Naive thymus-derived CD4-positive, alpha-beta T cell (primary cell): ENCODE measurements around the gene HCCS. TPM values are rescaled to one million over a fixed set of nuclear protein-coding genes. Genes with fewer than 3 reads are reported as not detected.

Experiments
- ATAC-seq: fragments of 150-1000 bp; cut with Tn5 transposase; 2 replicates; pipeline ENCODE4 v1.10.0; 2021; ENCODE audit warnings: mild to moderate bottlenecking, moderate library complexity
- CTCF ChIA-PET: fragments of 350-600 bp; sonication (Branson Sonifier 250); formaldehyde crosslinking; loops from one replicate; lab custom pipeline; 2021; ENCODE audit warnings: antibody characterized with exemption; lab: Charles Lee
- POLR2A ChIA-PET: fragments of 350-600 bp; sonication (Branson Sonifier 250); formaldehyde crosslinking; loops from one replicate; lab custom pipeline; 2021; ENCODE audit warnings: antibody characterized with exemption, inconsistent platforms; lab: Charles Lee
- DNase-seq, 9 donors: peaks; one replicate each; pipeline versions ENCODE4 v3.0.0 to v3.0.0-alpha.2; 2020 to 2022; ENCODE audit warnings: mixed read lengths in 1 of 9
- H3K27ac ChIP-seq: one replicate; pipeline ENCODE4 v1.7.0; 2013; ENCODE audit warnings: mild to moderate bottlenecking, low read depth, low read length, moderate library complexity
- H3K27me3 ChIP-seq, 2 donors: one replicate each; pipeline ENCODE4 v1.7.0; 2013; ENCODE audit warnings: low read length in 2 of 2, mild to moderate bottlenecking in 2 of 2, moderate library complexity in 2 of 2; ENCODE audit not compliant: control insufficient read depth in 2 of 2, insufficient read depth in 2 of 2
- H3K36me3 ChIP-seq, 3 experiments: 1 replicate in 2 of 3; 2 replicates in 1 of 3; pipeline ENCODE4 v1.7.0; 2013; ENCODE audit warnings: low read length in 3 of 3, mild to moderate bottlenecking in 3 of 3, moderate library complexity in 1 of 3; ENCODE audit not compliant: insufficient read depth in 3 of 3, control insufficient read depth in 2 of 3
- H3K4me1 ChIP-seq, 2 donors: one replicate each; pipeline ENCODE4 v1.7.0; 2013; ENCODE audit warnings: low read length in 2 of 2, mild to moderate bottlenecking in 2 of 2, moderate library complexity in 1 of 2; ENCODE audit not compliant: control insufficient read depth in 2 of 2, insufficient read depth in 2 of 2
- H3K4me3 ChIP-seq: 2 replicates; pipeline ENCODE4 v1.7.0; 2013; ENCODE audit warnings: mild to moderate bottlenecking, low read length
- H3K9me3 ChIP-seq, 3 experiments: 1 replicate in 2 of 3; 2 replicates in 1 of 3; pipeline ENCODE4 v1.7.0; 2013; ENCODE audit warnings: low read length in 3 of 3; ENCODE audit not compliant: control insufficient read depth in 2 of 3
- H3K27ac Mint-ChIP-seq, 9 donors: one replicate each; pipeline ENCODE4 v1.8.0; 2020 to 2022; ENCODE audit warnings: mixed read lengths in 9 of 9, mild to moderate bottlenecking in 8 of 9, moderate library complexity in 5 of 9, inconsistent platforms in 2 of 9
- H3K27me3 Mint-ChIP-seq, 5 donors: one replicate each; pipeline ENCODE4 v1.8.0; 2021 to 2022; ENCODE audit warnings: mixed read lengths in 5 of 5, mild to moderate bottlenecking in 1 of 5
- H3K36me3 Mint-ChIP-seq, 5 donors: one replicate each; pipeline ENCODE4 v1.8.0; 2020 to 2022; ENCODE audit warnings: mixed read lengths in 5 of 5, mild to moderate bottlenecking in 3 of 5, inconsistent platforms in 1 of 5
- H3K4me1 Mint-ChIP-seq, 7 donors: one replicate each; pipeline ENCODE4 v1.8.0; 2020 to 2022; ENCODE audit warnings: mixed read lengths in 7 of 7, mild to moderate bottlenecking in 3 of 7, inconsistent platforms in 1 of 7
- H3K4me3 Mint-ChIP-seq, 10 donors: one replicate each; pipeline ENCODE4 v1.8.0; 2020 to 2022; ENCODE audit warnings: mild to moderate bottlenecking in 10 of 10, mixed read lengths in 10 of 10, moderate library complexity in 6 of 10, inconsistent platforms in 2 of 10
- H3K9me3 Mint-ChIP-seq, 11 donors: one replicate each; pipeline ENCODE4 v1.8.0; 2020 to 2022; ENCODE audit warnings: mixed read lengths in 11 of 11, mild to moderate bottlenecking in 4 of 11, inconsistent platforms in 1 of 11, moderate library complexity in 1 of 11
- intact Hi-C, 2 donors: fragments of 100-400 bp; cut with micrococcal nuclease; formaldehyde crosslinking; loops; one replicate each; pipeline ENCODE4 v1.15.1; 2023
- polyA plus RNA-seq, 2 donors: library from polyadenylated mRNA; unstranded; fragments of 300-500 nt; fragmentation: Illumina TruSeq; gene quantifications; one replicate each; pipeline ENCODE4 v1.2.3, GENCODE V29; 2021
- total RNA-seq, 6 experiments: library from RNA in 5 of 6; stranded (reverse) in 5 of 6; gene quantifications; 1 replicate in 5 of 6; 2 replicates in 1 of 6; pipeline ENCODE4 v1.2.3 and lab custom pipeline; 2021 to 2026

Gene HCCS
- total and polyA plus RNA-seq, 7 experiments from 2014 or later, result 5.6 to 20.4 (median 13.8) TPM

DNA sequence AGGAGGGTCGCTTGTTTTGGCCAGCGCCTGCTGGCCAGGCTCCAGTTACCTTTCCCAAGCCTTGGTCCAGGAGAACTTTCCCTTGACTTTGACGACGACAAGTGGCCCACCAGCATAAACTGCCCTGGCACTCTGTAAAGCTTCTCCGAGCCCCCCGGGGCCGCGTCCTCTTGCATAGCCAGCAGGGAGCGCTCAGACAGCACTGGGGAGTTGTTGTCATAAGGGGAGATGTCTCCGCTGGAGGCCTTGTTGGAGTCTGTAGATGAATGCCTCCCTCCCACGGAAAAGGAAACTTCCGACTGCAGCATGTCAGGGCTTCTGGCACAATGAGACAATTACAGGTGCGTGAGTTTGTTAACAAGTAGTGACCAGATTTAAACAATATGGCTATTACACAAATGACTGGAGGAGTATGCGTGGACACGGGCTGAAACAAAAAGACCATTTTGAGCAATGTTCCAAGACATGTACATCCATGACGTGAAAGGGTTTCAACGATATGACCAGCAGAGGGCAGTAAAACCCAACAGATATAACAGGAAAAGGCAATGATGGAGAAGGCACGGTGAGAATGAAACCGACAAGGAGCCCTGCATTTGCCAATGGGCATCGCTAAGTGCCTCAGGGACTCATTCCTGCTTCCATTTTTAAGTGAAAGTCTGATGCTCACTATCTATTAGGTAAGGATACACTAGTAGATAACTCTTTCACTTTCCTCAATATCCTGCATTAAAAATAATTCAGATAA lies 33.0 kb downstream of the HCCS start:
- no peak overlapping the region for H3K27ac Mint-ChIP-seq

DNA sequence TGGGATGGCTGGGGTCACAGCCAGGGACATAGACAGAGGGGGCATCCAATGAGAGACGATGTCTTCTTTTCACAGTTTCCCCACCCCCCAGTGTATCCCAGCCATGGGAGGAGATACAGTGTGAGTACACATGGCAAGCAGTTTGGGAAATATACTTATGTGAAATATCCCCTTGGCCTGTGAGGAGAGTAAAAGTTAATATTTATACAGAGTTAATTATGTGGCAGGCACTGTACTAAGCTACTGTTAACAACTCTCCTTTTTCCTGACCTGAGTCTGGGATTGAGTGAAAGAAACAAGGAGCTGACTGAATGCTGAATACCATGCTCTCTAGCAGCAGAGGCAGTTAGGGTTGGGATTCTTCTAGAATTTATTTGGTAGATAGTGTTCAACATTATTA lies 35.3 kb downstream of the HCCS start:
- H3K4me3 Mint-ChIP-seq, result no peak overlapping the region
- no peak for DNase-seq
- peaks cover 0 to 4% (median 3%) of the 10 kb centered on the region in 7 donors for H3K4me1 Mint-ChIP-seq
- Histone ChIP-seq H3K4me3 (no peak overlapping the region), H3K27me3 (no peaks in the 10 kb centered on the region), H3K27ac (no peak overlapping the region), H3K4me1 (no peaks in the 10 kb centered on the region), H3K36me3 (no peaks in the 10 kb centered on the region), H3K9me3 (no peaks in the 10 kb centered on the region)
- H3K27me3 Mint-ChIP-seq, result peaks cover 0 to 2% (median 0%) of the 10 kb centered on the region in 5 donors
- ChIA-PET CTCF (no interaction called here), POLR2A (no interaction called here)
- no peaks in the 10 kb centered on the region for H3K36me3 Mint-ChIP-seq
- H3K9me3 Mint-ChIP-seq, result no peaks in the 10 kb centered on the region
- no peak overlapping the region for H3K27ac Mint-ChIP-seq
- intact Hi-C loops, result loop anchor here (10.0 kb wide), 3 partner anchors 388 to 1748 kb away; no protein-coding TSS in a partner anchor
- ATAC-seq, result no peak

More for the DNA sequence above, 33.0 kb downstream of the HCCS start:
- intact Hi-C loops, result loop anchor here (5.0 to 10.0 kb wide), 5 partner anchors 388 to 1751 kb away; no protein-coding TSS in a partner anchor
- H3K9me3 Mint-ChIP-seq, result no peaks in the 10 kb centered on the region
- H3K27me3 ChIP-seq, result no peaks in the 10 kb centered on the region
- ChIA-PET CTCF (interaction anchor here (0.7 to 1.6 kb wide), 2 partner anchors 11 to 954 kb away, joined by 3 to 4 read pairs; no protein-coding TSS in a partner anchor), POLR2A (no interaction called here)
- no peak overlapping the region for H3K4me3 ChIP-seq
- no peak overlapping the region for H3K27ac ChIP-seq
- peak in 8 of 9 donors; percentile 20 to 62 (median 52) for DNase-seq
- peaks cover 0 to 4% (median 3%) of the 10 kb centered on the region in 7 donors for H3K4me1 Mint-ChIP-seq
- ATAC-seq, result peak; percentile 79
- peaks cover 0 to 5% (median 0%) of the 10 kb centered on the region in 5 donors for H3K27me3 Mint-ChIP-seq
- no peaks in the 10 kb centered on the region for H3K36me3 ChIP-seq
- no peaks in the 10 kb centered on the region for H3K4me1 ChIP-seq
- H3K36me3 Mint-ChIP-seq, result no peaks in the 10 kb centered on the region
- peak overlapping the region in 6 of 10 donors; percentile 10 to 59 (median 34) for H3K4me3 Mint-ChIP-seq
- no peaks in the 10 kb centered on the region for H3K9me3 ChIP-seq

DNA sequence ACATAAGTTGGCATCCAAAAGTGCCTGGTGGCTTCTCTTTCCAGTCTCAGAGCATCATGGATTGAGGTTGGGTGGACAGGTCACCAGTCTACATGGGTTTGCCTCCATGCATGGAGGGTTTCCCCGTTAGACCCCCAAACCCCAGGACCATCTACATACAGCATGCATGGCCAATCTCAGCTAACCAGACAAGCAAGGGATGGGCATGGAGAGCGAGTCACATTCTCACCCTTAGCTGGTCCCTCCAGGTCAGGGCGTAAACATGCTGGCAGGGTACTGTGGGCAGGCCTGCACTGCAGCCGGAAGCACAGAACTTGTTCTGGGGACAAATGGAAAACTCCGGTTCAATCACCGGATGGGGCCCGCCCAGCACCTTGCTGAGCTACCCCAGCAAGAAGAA lies 37.3 kb downstream of the HCCS start:
- DNase-seq, result no peak
- ChIA-PET CTCF (no interaction called here), POLR2A (no interaction called here)
- H3K4me1 ChIP-seq, result no peaks in the 10 kb centered on the region
- no peak overlapping the region for H3K4me3 ChIP-seq
- H3K36me3 Mint-ChIP-seq, result no peaks in the 10 kb centered on the region
- H3K4me1 Mint-ChIP-seq, result peaks cover 0 to 4% (median 3%) of the 10 kb centered on the region in 7 donors
- no peaks in the 10 kb centered on the region for H3K9me3 ChIP-seq
- no peaks in the 10 kb centered on the region for H3K9me3 Mint-ChIP-seq
- H3K27me3 ChIP-seq, result no peaks in the 10 kb centered on the region
- H3K27ac Mint-ChIP-seq, result no peak overlapping the region
- H3K27ac ChIP-seq, result no peak overlapping the region
- no peak for ATAC-seq
- H3K36me3 ChIP-seq, result no peaks in the 10 kb centered on the region
- peaks cover 0 to 2% (median 0%) of the 10 kb centered on the region in 5 donors for H3K27me3 Mint-ChIP-seq
- intact Hi-C loops, result loop anchor here (10.0 kb wide), 3 partner anchors 386 to 1746 kb away; no protein-coding TSS in a partner anchor
- no peak overlapping the region for H3K4me3 Mint-ChIP-seq

DNA sequence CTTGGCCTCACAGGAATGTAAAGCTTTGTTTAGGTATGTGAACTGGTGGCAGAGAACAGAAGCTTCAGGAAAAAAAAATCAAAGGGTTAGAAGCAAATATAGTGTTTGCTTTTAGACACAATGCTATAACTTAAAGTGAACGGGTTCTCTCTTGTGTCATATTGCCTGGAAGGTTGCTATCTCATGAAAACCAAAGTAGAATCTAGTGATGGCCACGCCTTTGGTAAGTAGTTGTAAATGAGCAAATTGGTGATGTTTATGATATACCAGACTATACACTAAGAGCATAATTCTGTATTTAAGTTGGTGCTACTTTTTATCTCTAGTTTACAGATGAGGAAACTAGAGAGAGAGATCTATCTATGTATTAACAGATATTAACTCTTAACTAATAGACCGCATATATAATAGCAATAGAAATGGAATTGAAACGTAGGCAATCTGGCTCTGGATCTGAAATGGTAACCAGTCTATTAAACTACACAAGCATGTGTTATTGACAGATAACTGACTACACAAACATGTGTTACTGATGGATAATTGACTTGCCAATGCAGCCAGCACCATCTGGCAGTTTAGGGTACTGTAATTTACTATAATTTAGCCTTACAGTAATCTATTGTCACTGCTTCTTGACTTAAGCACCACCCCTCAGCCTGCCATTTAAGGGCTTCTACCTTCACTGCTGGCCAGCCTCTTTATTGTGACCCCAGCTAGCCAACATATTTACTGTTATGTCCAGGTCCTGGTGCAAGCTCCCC lies 40.8 kb downstream of the HCCS start:
- intact Hi-C loops, result no loop called here
- CTCF ChIA-PET, result no interaction called here
- Mint-ChIP-seq H3K36me3 (no peaks in the 10 kb centered on the region), H3K27ac (no peak overlapping the region), H3K27me3 (no peaks in the 10 kb centered on the region), H3K4me3 (no peak overlapping the region), H3K4me1 (no peaks in the 10 kb centered on the region), H3K9me3 (no peaks in the 10 kb centered on the region)
- POLR2A ChIA-PET, result no interaction called here
- no peak for DNase-seq
- Histone ChIP-seq H3K27ac (no peak overlapping the region), H3K9me3 (no peaks in the 10 kb centered on the region), H3K4me1 (no peaks in the 10 kb centered on the region), H3K4me3 (no peak overlapping the region), H3K36me3 (no peaks in the 10 kb centered on the region), H3K27me3 (no peaks in the 10 kb centered on the region)
- ATAC-seq, result no peak

DNA sequence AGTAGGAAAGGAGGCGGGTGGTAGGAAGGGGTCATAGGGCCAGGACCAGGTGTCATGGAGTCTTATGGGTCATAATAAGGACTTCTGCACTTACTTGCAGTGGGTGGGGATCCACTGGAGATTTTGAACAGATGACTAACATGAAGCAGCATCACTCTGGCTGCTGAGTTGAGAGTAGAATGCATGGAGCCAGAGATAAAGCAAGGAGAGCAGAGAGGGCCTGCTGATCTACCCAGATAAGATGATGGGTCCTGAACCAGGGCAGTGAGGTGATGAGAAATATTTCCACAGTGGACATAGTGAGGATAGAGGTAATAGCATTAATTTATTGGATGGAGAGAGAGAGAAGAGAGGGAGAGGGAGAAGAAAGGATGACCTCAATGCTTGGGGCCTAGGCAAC lies 48.0 kb downstream of the HCCS start:
- Histone ChIP-seq H3K27ac (no peak overlapping the region), H3K9me3 (no peaks in the 10 kb centered on the region), H3K36me3 (no peaks in the 10 kb centered on the region), H3K4me1 (no peaks in the 10 kb centered on the region), H3K4me3 (no peak overlapping the region), H3K27me3 (no peaks in the 10 kb centered on the region)
- intact Hi-C loops, result no loop called here
- Mint-ChIP-seq H3K36me3 (no peaks in the 10 kb centered on the region), H3K9me3 (no peaks in the 10 kb centered on the region), H3K4me1 (no peaks in the 10 kb centered on the region), H3K4me3 (no peak overlapping the region), H3K27me3 (no peaks in the 10 kb centered on the region), H3K27ac (no peak overlapping the region)
- ChIA-PET POLR2A (no interaction called here), CTCF (no interaction called here)
- no peak for ATAC-seq
- no peak for DNase-seq

DNA sequence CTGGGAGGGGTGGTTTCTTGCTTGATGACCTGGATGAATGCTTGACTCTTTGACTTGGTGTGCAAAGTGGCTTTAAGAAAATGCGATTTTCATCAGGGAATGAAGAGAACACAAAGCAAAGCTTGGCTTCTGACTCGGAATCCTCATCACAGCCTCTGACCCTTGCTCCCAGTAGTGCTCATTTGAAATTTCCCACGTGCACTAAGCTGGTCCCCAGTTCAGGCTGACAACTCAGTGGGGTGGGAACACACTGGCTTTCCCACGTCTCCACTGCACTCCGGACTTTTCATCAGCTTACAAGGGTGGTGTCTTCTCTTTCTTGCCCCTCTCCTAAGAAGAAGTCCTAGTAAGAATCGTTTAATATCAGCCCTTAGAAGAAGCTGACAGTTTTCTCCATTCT lies 53.3 kb downstream of the HCCS start:
- no peak for ATAC-seq
- no peak overlapping the region for H3K27ac ChIP-seq
- Mint-ChIP-seq H3K4me1 (no peaks in the 10 kb centered on the region), H3K36me3 (no peaks in the 10 kb centered on the region), H3K4me3 (no peak overlapping the region), H3K27me3 (peaks cover 0 to 8% (median 6%) of the 10 kb centered on the region in 5 donors), H3K9me3 (no peaks in the 10 kb centered on the region), H3K27ac (no peak overlapping the region)
- CTCF ChIA-PET, result no interaction called here
- H3K27me3 ChIP-seq, result no peaks in the 10 kb centered on the region
- no peak for DNase-seq
- intact Hi-C loops, result no loop called here
- no peaks in the 10 kb centered on the region for H3K36me3 ChIP-seq
- no peak overlapping the region for H3K4me3 ChIP-seq
- no peaks in the 10 kb centered on the region for H3K9me3 ChIP-seq
- H3K4me1 ChIP-seq, result no peaks in the 10 kb centered on the region
- POLR2A ChIA-PET, result no interaction called here
